ENCODE measurements around the gene SRR.

Gene SRR

DNA sequence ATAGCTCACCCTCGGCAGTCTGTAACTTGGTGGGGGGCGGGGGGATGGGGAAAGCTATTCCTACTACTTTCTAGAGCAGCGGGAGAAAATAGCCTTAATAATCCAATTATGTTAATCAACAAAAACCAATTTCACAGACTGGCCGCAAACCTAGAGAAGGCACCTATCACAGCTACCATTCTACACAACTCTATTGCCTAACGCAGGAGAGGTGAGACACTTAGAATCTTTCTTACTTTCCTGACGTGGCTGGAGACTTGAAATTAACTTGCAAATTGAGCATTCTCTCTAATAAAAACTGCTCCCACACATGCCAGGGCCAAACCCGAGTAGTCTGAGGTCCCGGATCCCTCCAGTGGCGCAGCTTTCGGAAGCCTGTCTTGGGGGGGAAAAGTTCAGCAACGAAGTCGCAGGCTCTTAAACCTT, 959 bp upstream of the SRR start:
- H3K27ac ChIP-seq (ENCODE audit: low read length), result peak overlapping the region; percentile 85
- H3K79me2 ChIP-seq (ENCODE audit: insufficient read depth, low read length), result peaks cover 85% of the 10 kb centered on the region
- TF ChIP-seq, protein P1, sequence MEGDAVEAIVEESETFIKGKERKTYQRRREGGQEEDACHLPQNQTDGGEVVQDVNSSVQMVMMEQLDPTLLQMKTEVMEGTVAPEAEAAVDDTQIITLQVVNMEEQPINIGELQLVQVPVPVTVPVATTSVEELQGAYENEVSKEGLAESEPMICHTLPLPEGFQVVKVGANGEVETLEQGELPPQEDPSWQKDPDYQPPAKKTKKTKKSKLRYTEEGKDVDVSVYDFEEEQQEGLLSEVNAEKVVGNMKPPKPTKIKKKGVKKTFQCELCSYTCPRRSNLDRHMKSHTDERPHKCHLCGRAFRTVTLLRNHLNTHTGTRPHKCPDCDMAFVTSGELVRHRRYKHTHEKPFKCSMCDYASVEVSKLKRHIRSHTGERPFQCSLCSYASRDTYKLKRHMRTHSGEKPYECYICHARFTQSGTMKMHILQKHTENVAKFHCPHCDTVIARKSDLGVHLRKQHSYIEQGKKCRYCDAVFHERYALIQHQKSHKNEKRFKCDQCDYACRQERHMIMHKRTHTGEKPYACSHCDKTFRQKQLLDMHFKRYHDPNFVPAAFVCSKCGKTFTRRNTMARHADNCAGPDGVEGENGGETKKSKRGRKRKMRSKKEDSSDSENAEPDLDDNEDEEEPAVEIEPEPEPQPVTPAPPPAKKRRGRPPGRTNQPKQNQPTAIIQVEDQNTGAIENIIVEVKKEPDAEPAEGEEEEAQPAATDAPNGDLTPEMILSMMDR (IDR thresholded peaks at IDR 0.05; ENCODE audit: borderline replicate concordance, extremely low read depth, low read length, poor library complexity, severe bottlenecking), result no peak
- TF ChIP-seq EZH2 (IDR thresholded peaks at IDR 0.05; ENCODE audit: borderline replicate concordance, low read depth, low read length, severe bottlenecking), result no peak
- peak; percentile 1; the same call in 2 of the 3 replicates for ATAC-seq (ENCODE audit: insufficient read depth, low read depth)
- peaks cover 35% of the 10 kb centered on the region for H3K36me3 ChIP-seq (ENCODE audit: insufficient read depth, low read length)
- H3K4me3 ChIP-seq (ENCODE audit: low read depth in 1 of 2, low read length in 2 of 2), result peak overlapping the region; percentile 98 to 99
- no peak for DNase-seq
- peak overlapping the region; percentile 91 for H3K4me2 ChIP-seq (ENCODE audit: insufficient read depth, low read length)
- peaks cover 26% of the 10 kb centered on the region for H4K20me1 ChIP-seq (ENCODE audit: insufficient read depth, low read length)
- no peaks in the 10 kb centered on the region for H3K27me3 ChIP-seq (ENCODE audit: insufficient read depth, low read length, poor library complexity)
- H3K9ac ChIP-seq (ENCODE audit: low read depth, low read length), result peak overlapping the region; percentile 91
- H2AFZ ChIP-seq (ENCODE audit: low read depth, low read length), result peak overlapping the region; percentile 93
- H3K4me1 ChIP-seq (ENCODE audit: insufficient read depth, low read length), result peaks cover 49% of the 10 kb centered on the region
- no peaks in the 10 kb centered on the region for H3K9me3 ChIP-seq (ENCODE audit: insufficient read depth, low read length, severe bottlenecking)

DNA sequence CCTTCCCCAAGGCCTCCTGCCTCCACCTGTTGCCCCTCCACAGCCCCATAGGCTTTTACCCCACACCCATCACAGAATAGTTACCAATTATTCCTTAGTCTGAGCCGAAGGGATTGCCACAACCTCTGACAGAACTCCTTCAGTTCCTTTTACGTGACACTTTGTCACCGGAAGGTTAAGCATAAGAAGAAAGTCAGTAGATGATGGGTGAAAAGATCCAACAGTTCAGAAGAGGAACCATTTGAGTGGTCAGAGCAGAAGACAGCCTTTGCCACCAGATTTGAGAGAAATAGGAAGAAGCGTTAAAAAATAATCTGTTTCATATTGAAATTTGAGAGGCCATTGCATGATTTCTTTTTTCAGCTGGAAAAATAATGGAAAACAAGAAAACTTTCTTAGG, 1.2 kb downstream of the SRR start:
- H3K79me2 ChIP-seq (ENCODE audit: insufficient read depth, low read length), result peaks cover 68% of the 10 kb centered on the region

DNA sequence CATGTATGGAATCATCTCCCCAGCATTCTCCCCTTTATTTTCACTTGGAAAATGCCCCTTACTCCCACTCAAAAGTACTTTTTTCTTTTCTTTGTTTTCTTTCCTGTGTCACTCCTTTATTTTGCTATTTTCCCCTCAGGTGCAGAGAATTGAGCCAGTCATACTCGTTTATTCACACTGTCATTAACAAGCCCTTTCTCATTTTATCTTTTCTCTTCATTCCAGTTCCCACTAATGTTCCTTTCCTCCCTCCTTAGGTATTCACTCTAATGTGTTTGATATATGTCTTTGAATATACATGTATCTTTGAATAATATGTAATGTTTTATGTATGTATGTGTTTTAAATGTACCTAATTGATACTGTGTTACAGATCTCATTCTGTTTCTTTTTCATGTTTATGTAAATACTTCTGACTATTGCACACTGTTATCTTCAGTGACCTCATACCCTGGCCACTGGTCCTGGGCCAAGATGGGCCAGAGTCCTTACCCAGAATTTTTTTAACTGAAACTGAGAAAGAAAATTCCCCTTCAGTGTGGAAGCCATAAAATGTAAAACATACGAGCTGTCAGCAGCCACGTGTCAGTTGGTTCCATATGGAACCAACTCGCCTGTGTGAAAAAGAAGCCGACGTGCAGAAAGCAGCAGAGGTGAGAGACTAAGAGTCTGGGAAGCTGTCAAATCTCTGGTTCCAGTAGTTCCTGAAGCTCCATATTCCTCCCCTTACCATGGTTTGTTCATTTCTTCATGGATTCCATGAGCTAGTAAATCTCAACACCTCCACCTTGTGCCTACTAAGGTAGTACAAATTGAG, 5.8 kb downstream of the SRR start:
- ATAC-seq (ENCODE audit: insufficient read depth, low read depth), result no peak
- Histone ChIP-seq H3K79me2 (ENCODE audit: insufficient read depth, low read length) (peaks cover 25% of the 10 kb centered on the region), H2AFZ (ENCODE audit: low read depth, low read length) (no peak overlapping the region), H3K9ac (ENCODE audit: low read depth, low read length) (no peak overlapping the region), H3K36me3 (ENCODE audit: insufficient read depth, low read length) (peaks cover 4% of the 10 kb centered on the region; the same call in 1 of the 2 replicates), H4K20me1 (ENCODE audit: insufficient read depth, low read length) (peaks cover 3% of the 10 kb centered on the region; the same call in 1 of the 2 replicates), H3K27ac (ENCODE audit: low read length) (no peak overlapping the region), H3K4me2 (ENCODE audit: insufficient read depth, low read length) (no peak overlapping the region), H3K4me1 (ENCODE audit: insufficient read depth, low read length) (peaks cover 19% of the 10 kb centered on the region), H3K4me3 (ENCODE audit: low read depth in 1 of 2, low read length in 2 of 2) (no peak overlapping the region), H3K27me3 (ENCODE audit: insufficient read depth, low read length, poor library complexity) (no peaks in the 10 kb centered on the region), H3K9me3 (ENCODE audit: insufficient read depth, low read length, severe bottlenecking) (no peaks in the 10 kb centered on the region)
- TF ChIP-seq EZH2 (IDR thresholded peaks at IDR 0.05; ENCODE audit: borderline replicate concordance, low read depth, low read length, severe bottlenecking), result no peak
- TF ChIP-seq, protein P1 (IDR thresholded peaks at IDR 0.05; ENCODE audit: borderline replicate concordance, extremely low read depth, low read length, poor library complexity, severe bottlenecking), result no peak
- no peak for DNase-seq

More for the DNA sequence above, 1.2 kb downstream of the SRR start:
- H3K4me2 ChIP-seq (ENCODE audit: insufficient read depth, low read length), result peak overlapping the region; percentile 87; the same call in 1 of the 2 replicates
- H3K4me1 ChIP-seq (ENCODE audit: insufficient read depth, low read length), result peaks cover 44% of the 10 kb centered on the region
- no peaks in the 10 kb centered on the region for H3K9me3 ChIP-seq (ENCODE audit: insufficient read depth, low read length, severe bottlenecking)
- TF ChIP-seq EZH2 (IDR thresholded peaks at IDR 0.05; ENCODE audit: borderline replicate concordance, low read depth, low read length, severe bottlenecking), result no peak
- TF ChIP-seq, protein P1 (IDR thresholded peaks at IDR 0.05; ENCODE audit: borderline replicate concordance, extremely low read depth, low read length, poor library complexity, severe bottlenecking), result no peak
- peaks cover 19% of the 10 kb centered on the region for H4K20me1 ChIP-seq (ENCODE audit: insufficient read depth, low read length)
- peaks cover 20% of the 10 kb centered on the region for H3K36me3 ChIP-seq (ENCODE audit: insufficient read depth, low read length)
- H3K4me3 ChIP-seq (ENCODE audit: low read depth in 1 of 2, low read length in 2 of 2), result peak overlapping the region in 1 of 2 experiments; percentile 98; a peak in 1 of 4 replicates
- DNase-seq (no peak), ATAC-seq (ENCODE audit: insufficient read depth, low read depth) (no peak)
- no peak overlapping the region for H3K27ac ChIP-seq (ENCODE audit: low read length)
- no peaks in the 10 kb centered on the region for H3K27me3 ChIP-seq (ENCODE audit: insufficient read depth, low read length, poor library complexity)
- peak overlapping the region; percentile 91; the same call in 1 of the 2 replicates for H3K9ac ChIP-seq (ENCODE audit: low read depth, low read length)
- H2AFZ ChIP-seq (ENCODE audit: low read depth, low read length), result no peak overlapping the region

Measured in DND-41 (cell line).